ENCODE data around the gene SYNE3.

Gene SYNE3

GRCh38 chr14:95490138-95490509, 26.3 kb downstream of the SYNE3 start:
- Histone ChIP-seq H3K9me3 (ENCODE audit: control insufficient read depth, low read depth, low read length) (no peaks in the 10 kb centered on the region), H3K4me1 (ENCODE audit: control insufficient read depth, low read depth, low read length) (no peaks in the 10 kb centered on the region), H3K36me3 (ENCODE audit: control insufficient read depth, low read depth, low read length) (no peaks in the 10 kb centered on the region), H3K27me3 (ENCODE audit: control insufficient read depth, insufficient read depth, low read length) (no peaks in the 10 kb centered on the region), H3K27ac (ENCODE audit: low read length) (no peak overlapping the region), H3K9ac (ENCODE audit: low read length) (no peak overlapping the region), H3K4me3 (ENCODE audit: low read length) (no peak overlapping the region)

- Histone ChIP-seq H3K4me1 (ENCODE audit: control insufficient read depth, low read depth, low read length) (no peaks in the 10 kb centered on the region), H3K27me3 (ENCODE audit: control insufficient read depth, insufficient read depth, low read length) (no peaks in the 10 kb centered on the region), H3K9ac (ENCODE audit: low read length) (no peak overlapping the region), H3K4me3 (ENCODE audit: low read length) (no peak overlapping the region), H3K36me3 (ENCODE audit: control insufficient read depth, low read depth, low read length) (no peaks in the 10 kb centered on the region), H3K9me3 (ENCODE audit: control insufficient read depth, low read depth, low read length) (no peaks in the 10 kb centered on the region), H3K27ac (ENCODE audit: low read length) (no peak overlapping the region)
These were observed 27.0 kb downstream of the SYNE3 start for GRCh38 chr14:95489214-95490137.

GRCh38 chr14:95488376-95489213, 27.9 kb downstream of the SYNE3 start:
- no peaks in the 10 kb centered on the region for H3K4me1 ChIP-seq (ENCODE audit: control insufficient read depth, low read depth, low read length)
- H3K36me3 ChIP-seq (ENCODE audit: control insufficient read depth, low read depth, low read length), result no peaks in the 10 kb centered on the region
- H3K27ac ChIP-seq (ENCODE audit: low read length), result no peak overlapping the region
- no peaks in the 10 kb centered on the region for H3K27me3 ChIP-seq (ENCODE audit: control insufficient read depth, insufficient read depth, low read length)
- H3K9me3 ChIP-seq (ENCODE audit: control insufficient read depth, low read depth, low read length), result no peaks in the 10 kb centered on the region
- H3K4me3 ChIP-seq (ENCODE audit: low read length), result no peak overlapping the region
- no peak overlapping the region for H3K9ac ChIP-seq (ENCODE audit: low read length)

GRCh38 chr14:95487669-95488084, 28.8 kb downstream of the SYNE3 start:
- Histone ChIP-seq H3K27ac (ENCODE audit: low read length) (no peak overlapping the region), H3K4me3 (ENCODE audit: low read length) (no peak overlapping the region), H3K9ac (ENCODE audit: low read length) (no peak overlapping the region), H3K9me3 (ENCODE audit: control insufficient read depth, low read depth, low read length) (no peaks in the 10 kb centered on the region), H3K36me3 (ENCODE audit: control insufficient read depth, low read depth, low read length) (no peaks in the 10 kb centered on the region), H3K27me3 (ENCODE audit: control insufficient read depth, insufficient read depth, low read length) (no peaks in the 10 kb centered on the region), H3K4me1 (ENCODE audit: control insufficient read depth, low read depth, low read length) (no peaks in the 10 kb centered on the region)

GRCh38 chr14:95486875-95487668, 29.4 kb downstream of the SYNE3 start:
- H3K36me3 ChIP-seq (ENCODE audit: control insufficient read depth, low read depth, low read length), result no peaks in the 10 kb centered on the region
- H3K4me1 ChIP-seq (ENCODE audit: control insufficient read depth, low read depth, low read length), result no peaks in the 10 kb centered on the region
- H3K9me3 ChIP-seq (ENCODE audit: control insufficient read depth, low read depth, low read length), result no peaks in the 10 kb centered on the region
- no peak overlapping the region for H3K9ac ChIP-seq (ENCODE audit: low read length)
- H3K4me3 ChIP-seq (ENCODE audit: low read length), result no peak overlapping the region
- no peak overlapping the region for H3K27ac ChIP-seq (ENCODE audit: low read length)
- no peaks in the 10 kb centered on the region for H3K27me3 ChIP-seq (ENCODE audit: control insufficient read depth, insufficient read depth, low read length)

GRCh38 chr14:95485222-95485819, 31.1 kb downstream of the SYNE3 start:
- Histone ChIP-seq H3K27me3 (ENCODE audit: control insufficient read depth, insufficient read depth, low read length) (no peaks in the 10 kb centered on the region), H3K9ac (ENCODE audit: low read length) (no peak overlapping the region), H3K4me3 (ENCODE audit: low read length) (no peak overlapping the region), H3K27ac (ENCODE audit: low read length) (no peak overlapping the region), H3K9me3 (ENCODE audit: control insufficient read depth, low read depth, low read length) (no peaks in the 10 kb centered on the region), H3K4me1 (ENCODE audit: control insufficient read depth, low read depth, low read length) (no peaks in the 10 kb centered on the region), H3K36me3 (ENCODE audit: control insufficient read depth, low read depth, low read length) (no peaks in the 10 kb centered on the region)

- no peak overlapping the region for H3K27ac ChIP-seq (ENCODE audit: low read length)
- no peaks in the 10 kb centered on the region for H3K4me1 ChIP-seq (ENCODE audit: control insufficient read depth, low read depth, low read length)
- no peaks in the 10 kb centered on the region for H3K27me3 ChIP-seq (ENCODE audit: control insufficient read depth, insufficient read depth, low read length)
- no peak overlapping the region for H3K4me3 ChIP-seq (ENCODE audit: low read length)
- H3K36me3 ChIP-seq (ENCODE audit: control insufficient read depth, low read depth, low read length), result no peaks in the 10 kb centered on the region
- H3K9me3 ChIP-seq (ENCODE audit: control insufficient read depth, low read depth, low read length), result no peaks in the 10 kb centered on the region
- no peak overlapping the region for H3K9ac ChIP-seq (ENCODE audit: low read length)
These were observed 32.2 kb downstream of the SYNE3 start for GRCh38 chr14:95484296-95484695.

GRCh38 chr14:95483309-95484165, 32.9 kb downstream of the SYNE3 start:
- H3K4me1 ChIP-seq (ENCODE audit: control insufficient read depth, low read depth, low read length), result no peaks in the 10 kb centered on the region
- H3K36me3 ChIP-seq (ENCODE audit: control insufficient read depth, low read depth, low read length), result no peaks in the 10 kb centered on the region
- no peaks in the 10 kb centered on the region for H3K9me3 ChIP-seq (ENCODE audit: control insufficient read depth, low read depth, low read length)
- H3K27me3 ChIP-seq (ENCODE audit: control insufficient read depth, insufficient read depth, low read length), result no peaks in the 10 kb centered on the region
- no peak overlapping the region for H3K4me3 ChIP-seq (ENCODE audit: low read length)
- no peak overlapping the region for H3K27ac ChIP-seq (ENCODE audit: low read length)
- H3K9ac ChIP-seq (ENCODE audit: low read length), result no peak overlapping the region

GRCh38 chr14:95482627-95483308, 33.7 kb downstream of the SYNE3 start:
- Histone ChIP-seq H3K4me1 (ENCODE audit: control insufficient read depth, low read depth, low read length) (no peaks in the 10 kb centered on the region), H3K9me3 (ENCODE audit: control insufficient read depth, low read depth, low read length) (no peaks in the 10 kb centered on the region), H3K27me3 (ENCODE audit: control insufficient read depth, insufficient read depth, low read length) (no peaks in the 10 kb centered on the region), H3K27ac (ENCODE audit: low read length) (no peak overlapping the region), H3K36me3 (ENCODE audit: control insufficient read depth, low read depth, low read length) (no peaks in the 10 kb centered on the region), H3K4me3 (ENCODE audit: low read length) (no peak overlapping the region), H3K9ac (ENCODE audit: low read length) (no peak overlapping the region)

GRCh38 chr14:95481391-95482022, 34.9 kb downstream of the SYNE3 start:
- no peaks in the 10 kb centered on the region for H3K36me3 ChIP-seq (ENCODE audit: control insufficient read depth, low read depth, low read length)
- no peaks in the 10 kb centered on the region for H3K27me3 ChIP-seq (ENCODE audit: control insufficient read depth, insufficient read depth, low read length)
- no peak overlapping the region for H3K9ac ChIP-seq (ENCODE audit: low read length)
- H3K4me3 ChIP-seq (ENCODE audit: low read length), result no peak overlapping the region
- H3K27ac ChIP-seq (ENCODE audit: low read length), result no peak overlapping the region
- H3K4me1 ChIP-seq (ENCODE audit: control insufficient read depth, low read depth, low read length), result no peaks in the 10 kb centered on the region
- no peaks in the 10 kb centered on the region for H3K9me3 ChIP-seq (ENCODE audit: control insufficient read depth, low read depth, low read length)
